ENCODE results near the gene SCML1.

DNA sequence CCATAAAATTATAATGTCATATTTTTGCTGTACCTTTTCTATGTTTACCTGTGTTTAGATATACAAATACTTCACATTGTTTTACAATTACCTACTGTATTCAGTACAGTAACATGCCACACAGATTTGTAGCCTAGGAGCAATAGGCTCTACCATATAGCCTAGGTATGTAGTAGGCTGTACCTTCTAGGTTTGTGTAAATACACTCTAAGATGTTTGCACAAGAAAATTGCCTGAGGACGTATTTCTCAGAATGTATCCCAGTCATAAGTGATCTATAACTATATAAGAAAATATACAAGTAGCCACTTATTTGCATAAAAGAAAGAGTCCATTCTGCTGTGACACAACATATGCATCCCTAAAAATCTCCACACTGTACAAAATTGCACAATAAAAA lies 36.3 kb upstream of the SCML1 start:
- TF ChIP-seq, protein P1, sequence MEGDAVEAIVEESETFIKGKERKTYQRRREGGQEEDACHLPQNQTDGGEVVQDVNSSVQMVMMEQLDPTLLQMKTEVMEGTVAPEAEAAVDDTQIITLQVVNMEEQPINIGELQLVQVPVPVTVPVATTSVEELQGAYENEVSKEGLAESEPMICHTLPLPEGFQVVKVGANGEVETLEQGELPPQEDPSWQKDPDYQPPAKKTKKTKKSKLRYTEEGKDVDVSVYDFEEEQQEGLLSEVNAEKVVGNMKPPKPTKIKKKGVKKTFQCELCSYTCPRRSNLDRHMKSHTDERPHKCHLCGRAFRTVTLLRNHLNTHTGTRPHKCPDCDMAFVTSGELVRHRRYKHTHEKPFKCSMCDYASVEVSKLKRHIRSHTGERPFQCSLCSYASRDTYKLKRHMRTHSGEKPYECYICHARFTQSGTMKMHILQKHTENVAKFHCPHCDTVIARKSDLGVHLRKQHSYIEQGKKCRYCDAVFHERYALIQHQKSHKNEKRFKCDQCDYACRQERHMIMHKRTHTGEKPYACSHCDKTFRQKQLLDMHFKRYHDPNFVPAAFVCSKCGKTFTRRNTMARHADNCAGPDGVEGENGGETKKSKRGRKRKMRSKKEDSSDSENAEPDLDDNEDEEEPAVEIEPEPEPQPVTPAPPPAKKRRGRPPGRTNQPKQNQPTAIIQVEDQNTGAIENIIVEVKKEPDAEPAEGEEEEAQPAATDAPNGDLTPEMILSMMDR (IDR thresholded peaks at IDR 0.05), result no peak
- TF ChIP-seq EP300 (IDR thresholded peaks at IDR 0.05), result no peak
- no peak for TF ChIP-seq POLR2AphosphoS5 (IDR thresholded peaks at IDR 0.05)

All from upper lobe of left lung (tissue), 4 donors.